Measurements from ENCODE around the gene CD82.

GRCh38 chr11:44628730-44629700 lies 63.6 kb downstream of the CD82 start:
- TF ChIP-seq CTCF (IDR thresholded peaks at IDR 0.05; ENCODE audit: poor library complexity, severe bottlenecking) (no peak), RAD21 (conservative IDR thresholded peaks at IDR 0.05) (no peak)

Measured in neural cell (in vitro differentiated cells).